ENCODE results near the gene ENTHD1.
A peak's percentile ranks its signal among the peaks of the same experiment; 100 is the strongest.
"Not testable (repeated sequence)": the region's sequence is repeated elsewhere in the genome, so short reads cannot be mapped to it uniquely, and the experiment has no call there.

ENTHD1 gene

GRCh38 chr22:39776295-39777009, 117.1 kb downstream of the ENTHD1 start:
- DNase-seq (ENCODE audit: low read depth), result no peak

- peak; percentile 47 for DNase-seq (ENCODE audit: low read depth)
These were observed 119.5 kb downstream of the ENTHD1 start for GRCh38 chr22:39773976-39774539.

DNA sequence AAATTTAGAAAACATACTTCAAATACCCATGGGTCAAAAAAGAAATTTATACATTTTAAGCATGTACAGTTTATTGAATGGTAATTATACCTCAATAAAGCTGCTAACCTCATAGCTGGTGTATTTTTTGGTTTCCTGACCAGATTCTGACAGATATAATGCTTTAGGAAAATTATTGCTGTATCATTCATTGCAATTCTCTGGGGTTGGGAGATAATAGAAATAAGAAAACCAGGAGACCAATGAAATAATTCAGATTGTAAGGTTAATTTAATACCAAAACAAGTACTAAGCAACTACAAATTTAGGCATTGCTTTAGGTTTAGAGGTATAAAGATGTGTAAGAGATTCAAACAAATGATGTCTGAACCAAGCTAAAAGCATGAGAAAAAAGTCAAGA, 120.1 kb downstream of the ENTHD1 start:
- no peak for DNase-seq (ENCODE audit: low read depth)

- DNase-seq (ENCODE audit: low read depth), result no peak
These were observed 122.1 kb downstream of the ENTHD1 start for GRCh38 chr22:39771486-39771885.

DNA sequence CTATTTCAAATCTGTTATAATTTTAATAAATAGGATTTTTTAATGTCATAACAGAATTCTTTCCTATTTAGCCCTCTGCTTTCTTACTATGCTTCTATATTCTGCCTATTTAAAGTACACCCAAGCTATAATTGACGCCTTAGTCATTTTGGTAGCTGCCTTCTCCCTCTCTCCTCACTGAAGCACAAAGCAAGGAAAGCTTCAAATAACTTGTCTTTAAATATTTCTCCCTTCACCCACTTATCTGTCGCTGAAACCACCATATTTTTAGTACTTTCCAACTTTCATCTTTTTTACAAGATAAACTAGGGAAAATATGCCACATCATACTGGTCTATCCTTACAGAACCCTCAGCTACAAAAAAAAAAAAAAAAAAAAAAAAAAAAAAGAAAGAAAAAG, 127.9 kb downstream of the ENTHD1 start:
- no peak for DNase-seq (ENCODE audit: low read depth)

DNA sequence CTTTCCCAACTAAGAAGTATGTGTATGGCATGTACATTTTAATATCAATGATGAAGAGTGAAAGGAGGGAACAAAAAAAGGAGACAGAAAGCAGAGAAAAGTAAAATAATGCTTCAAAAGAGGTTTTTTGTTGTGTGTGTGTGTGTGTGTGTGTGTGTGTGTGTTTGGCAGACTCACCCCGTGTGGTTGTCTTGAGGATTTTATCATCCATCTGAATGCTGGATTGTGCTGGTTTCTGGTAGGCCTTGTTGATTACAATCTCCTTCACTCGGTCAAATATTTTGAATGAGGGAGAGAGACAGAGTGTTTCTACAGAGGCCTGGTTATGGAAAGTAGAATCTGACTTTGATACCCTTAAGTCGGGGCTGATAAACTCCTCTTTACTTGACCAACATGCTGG, 128.5 kb downstream of the ENTHD1 start:
- DNase-seq (ENCODE audit: low read depth), result no peak

DNA sequence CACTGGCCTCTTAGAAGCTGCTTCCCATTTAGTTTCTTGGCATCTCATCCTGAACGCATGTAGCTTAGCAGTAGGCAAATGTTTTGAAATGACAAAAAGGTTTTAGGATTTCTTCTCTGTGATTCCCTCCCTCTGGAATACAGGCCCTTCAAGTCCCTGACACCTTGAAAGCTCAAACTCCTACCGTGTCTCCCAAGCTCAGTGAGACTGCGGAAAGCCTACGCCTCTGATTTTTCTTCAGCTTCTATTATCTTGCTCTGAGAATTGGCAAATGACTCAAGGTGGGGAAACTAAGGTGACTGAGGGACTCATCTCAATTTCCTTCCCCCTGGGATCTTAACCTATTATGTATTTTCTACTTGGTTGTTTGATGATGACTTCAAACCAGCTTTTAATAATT, 130.3 kb downstream of the ENTHD1 start:
- no peak for DNase-seq (ENCODE audit: low read depth)

- DNase-seq (ENCODE audit: low read depth), result no peak
These were observed 142.8 kb downstream of the ENTHD1 start for GRCh38 chr22:39750759-39751158.

- DNase-seq (ENCODE audit: low read depth), result peak; percentile 35
These were observed 144.7 kb downstream of the ENTHD1 start for GRCh38 chr22:39748877-39749276.

DNA sequence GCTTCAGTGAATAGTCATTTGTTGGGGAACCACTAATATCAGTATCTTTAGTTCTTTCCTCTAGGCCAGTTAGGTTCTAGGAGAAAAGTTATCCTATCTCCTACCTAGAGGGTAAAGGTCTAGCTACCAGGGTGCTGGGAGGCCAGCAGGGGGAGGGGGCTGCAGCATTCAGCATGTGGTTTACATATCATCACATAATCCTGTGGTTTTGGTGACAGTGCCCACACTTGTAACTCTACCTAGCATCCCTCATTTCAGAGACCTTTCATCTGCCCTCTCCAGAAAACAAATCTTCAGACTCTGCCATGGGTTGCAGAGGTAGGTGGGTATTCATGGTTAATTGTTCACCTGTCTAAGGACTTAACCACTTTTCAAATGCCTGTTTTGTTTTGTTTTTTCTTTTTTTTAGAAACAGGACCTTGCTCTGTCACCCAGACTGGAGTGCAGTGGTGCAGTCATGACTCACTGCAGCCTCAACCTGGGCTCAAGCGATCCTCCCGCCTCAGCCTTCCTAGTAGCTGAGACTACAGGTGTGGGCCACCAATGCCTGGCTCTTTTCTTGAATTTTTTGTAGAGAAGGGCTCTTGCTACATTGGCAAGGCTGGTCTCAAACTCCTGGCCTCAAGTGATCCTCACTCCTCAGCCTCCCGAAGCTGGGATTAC, 146.8 kb downstream of the ENTHD1 start:
- no peak for DNase-seq (ENCODE audit: low read depth)

- no peak for DNase-seq (ENCODE audit: low read depth)
These were observed 147.8 kb downstream of the ENTHD1 start for GRCh38 chr22:39745789-39746188.

- no peak for DNase-seq (ENCODE audit: low read depth)
These were observed 149.2 kb downstream of the ENTHD1 start for GRCh38 chr22:39744353-39744752.

DNA sequence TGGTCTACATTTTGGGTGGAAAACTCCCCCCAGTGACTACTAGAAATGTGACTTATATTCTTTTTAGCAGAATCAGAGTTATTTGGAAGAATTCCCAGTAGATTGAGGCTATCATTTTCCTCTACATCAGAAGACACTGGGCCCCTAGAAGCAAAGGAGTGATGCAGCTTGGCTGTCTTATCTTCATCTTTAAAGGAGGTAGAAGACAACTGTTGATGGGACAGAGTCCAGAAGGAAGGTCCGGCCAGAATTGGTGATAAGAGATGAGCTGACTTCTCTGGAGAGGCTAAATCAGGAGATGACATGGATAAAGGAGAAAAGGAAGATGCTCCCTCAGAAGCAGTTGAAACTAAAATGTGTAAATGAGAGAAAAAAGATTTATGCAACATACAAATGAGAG, 149.6 kb downstream of the ENTHD1 start:
- DNase-seq (ENCODE audit: low read depth), result no peak

DNA sequence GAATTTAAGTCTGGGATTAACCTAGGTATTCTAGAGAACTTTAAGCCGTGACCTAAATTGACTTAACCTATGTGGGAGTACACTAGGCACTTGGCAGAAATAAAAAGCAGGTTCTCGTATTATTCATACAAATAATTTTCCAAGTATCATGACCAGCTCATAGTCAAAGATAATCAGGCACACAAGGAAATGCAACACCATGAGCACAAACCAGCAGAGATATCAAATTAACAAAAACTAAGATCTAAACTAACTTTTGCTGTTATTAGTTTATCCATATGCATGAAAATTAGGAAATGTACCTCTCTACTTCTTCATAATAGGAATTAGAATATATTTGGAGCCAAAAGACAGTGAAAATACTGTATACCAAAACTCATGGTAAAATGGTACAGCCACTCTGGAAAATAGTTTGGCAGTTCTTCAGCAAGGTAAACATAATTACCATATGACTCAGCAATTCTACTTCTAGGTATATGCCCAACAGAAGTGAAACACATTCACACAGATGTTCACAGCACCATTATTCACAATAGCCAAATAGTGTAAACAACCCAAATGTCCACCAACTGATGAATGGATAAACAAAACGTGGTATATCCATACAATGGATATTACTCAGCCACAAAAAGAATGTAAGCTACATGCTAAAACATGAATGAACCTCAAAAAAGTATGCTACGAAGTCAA, 154.1 kb downstream of the ENTHD1 start:
- no peak for DNase-seq (ENCODE audit: low read depth)

DNA sequence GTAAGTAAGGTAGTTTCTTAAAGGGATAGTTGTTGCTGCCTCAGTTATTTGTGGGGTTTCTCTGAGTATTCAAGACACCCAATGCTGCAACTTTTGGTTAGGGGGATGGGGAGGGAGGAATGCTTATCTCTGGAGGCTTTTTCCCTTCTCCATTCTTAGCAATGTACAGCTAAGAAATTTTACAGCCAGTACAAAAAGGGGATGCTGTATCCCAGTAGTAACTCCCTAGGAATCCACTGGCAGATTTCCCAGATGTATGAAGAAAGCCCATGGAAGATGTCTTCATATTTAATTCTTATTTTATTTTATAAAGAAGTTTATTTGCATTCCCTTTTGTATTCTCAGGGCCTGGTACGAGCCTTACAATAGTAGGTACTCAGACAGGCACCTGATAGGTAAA, 154.8 kb downstream of the ENTHD1 start:
- DNase-seq (ENCODE audit: low read depth), result peak; percentile 64

GRCh38 chr22:39735776-39736175, 157.8 kb downstream of the ENTHD1 start:
- no peak for DNase-seq (ENCODE audit: low read depth)

DNA sequence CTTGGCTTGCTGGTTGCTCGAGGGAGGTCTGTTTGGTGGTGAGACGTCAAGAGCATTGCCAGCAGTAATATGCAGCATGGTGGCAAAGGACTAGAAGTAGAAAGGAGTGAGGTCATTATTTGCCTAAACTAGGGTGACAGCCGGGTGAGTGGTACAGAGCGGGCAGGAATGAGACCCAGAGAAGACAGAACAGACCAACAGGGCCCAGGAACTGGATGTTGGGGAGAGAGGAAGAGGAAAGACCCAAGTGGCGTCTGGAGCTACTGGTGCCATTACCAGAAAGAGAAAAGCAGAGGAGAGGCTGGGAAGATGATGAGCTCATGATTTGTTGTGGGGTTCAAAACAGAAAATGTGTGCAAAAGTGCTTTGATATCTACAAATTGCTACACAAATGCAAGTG, 158.7 kb downstream of the ENTHD1 start:
- no peak for DNase-seq (ENCODE audit: low read depth)

DNA sequence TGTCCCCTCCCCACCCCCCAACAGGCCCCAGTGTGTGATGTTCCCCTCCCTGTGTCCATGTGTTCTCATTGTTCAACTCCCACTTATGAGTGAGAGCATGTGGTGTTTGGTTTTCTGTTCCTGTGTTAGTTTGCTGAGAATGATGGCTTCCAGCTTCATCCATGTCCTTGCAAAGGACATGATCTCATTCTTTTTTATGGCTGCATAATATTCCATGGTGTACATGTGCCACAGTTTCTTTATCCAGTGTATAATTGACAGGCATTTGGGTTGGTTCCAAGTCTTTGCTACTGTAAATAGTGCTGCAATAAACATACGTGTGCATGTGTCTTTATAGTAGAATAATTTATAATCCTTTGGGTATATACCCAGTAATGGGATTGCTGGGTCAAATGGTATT, 159.5 kb downstream of the ENTHD1 start:
- DNase-seq (ENCODE audit: low read depth), result not testable (repeated sequence)

GRCh38 chr22:39733191-39733590, 160.4 kb downstream of the ENTHD1 start:
- DNase-seq (ENCODE audit: low read depth), result no peak

GRCh38 chr22:39732625-39733024, 160.9 kb downstream of the ENTHD1 start:
- no peak for DNase-seq (ENCODE audit: low read depth)

- DNase-seq (ENCODE audit: low read depth), result no peak
These were observed 161.5 kb downstream of the ENTHD1 start for GRCh38 chr22:39731881-39732555.

GRCh38 chr22:39731481-39731880, 162.1 kb downstream of the ENTHD1 start:
- no peak for DNase-seq (ENCODE audit: low read depth)
